GM12878 (cell line): ENCODE measurements around the gene MLPH. TPM values are rescaled to one million over a fixed set of nuclear protein-coding genes. Genes with fewer than 3 reads are reported as not detected.

Source experiments
- ATAC-seq: fragments of 200-7000 bp; cut with Tn5 transposase; 3 replicates; pipeline ENCODE4 v1.9.1; 2020; ENCODE audit warnings: mild to moderate bottlenecking, moderate library complexity
- BruUV-seq: library from RNA; stranded (reverse); fragments of 400-500 nt; replicated peaks from 2 replicates; lab custom pipeline; 2021; lab: Mats Ljungman, UMichigan
- CTCF ChIA-PET: fragments of 300-600 bp; sonication (Branson Sonifier 250); formaldehyde crosslinking; extraction: SDS; loops from one replicate; lab custom pipeline; 2021; ENCODE audit warnings: inconsistent platforms; lab: Yijun Ruan, JAX
- POLR2A ChIA-PET: fragments of 350-600 bp; formaldehyde crosslinking; extraction: SDS; loops from one replicate; lab custom pipeline; 2021; ENCODE audit warnings: inconsistent platforms; lab: Charles Lee
- RAD21 ChIA-PET: fragments of 300-600 bp; sonication (Branson Sonifier 250); formaldehyde crosslinking; loops from one replicate; lab custom pipeline; 2023; ENCODE audit warnings: antibody characterized with exemption; ENCODE audit not compliant: unreplicated experiment; lab: Charles Lee
- SMC1A ChIA-PET: fragments of 300-600 bp; sonication (Branson Sonifier 250); formaldehyde crosslinking; loops from one replicate; lab custom pipeline; 2023; ENCODE audit not compliant: unreplicated experiment, uncharacterized antibody; lab: Charles Lee
- DNase-seq: peaks from one replicate; pipeline ENCODE4 v3.0.0-alpha.2; 2011; ENCODE audit warnings: low read depth, low spot score
- FAIRE-seq: peaks from 3 replicates; lab custom pipeline; 2011; peaks lifted over from hg19 to GRCh38; lab: Jason Lieb, UNC
- H2AFZ ChIP-seq: 2 replicates; pipeline ENCODE4 v1.6.0; 2011; ENCODE audit warnings: low read depth, low read length, control low read depth; ENCODE audit not compliant: control insufficient read depth
- H3K27ac ChIP-seq: 2 replicates; pipeline ENCODE4 v1.5.1; 2011; ENCODE audit warnings: control low read depth; ENCODE audit not compliant: control insufficient read depth, insufficient read depth
- H3K27me3 ChIP-seq, 2 experiments: replicated peaks in 1 of 2; 2 replicates each; pipeline versions ENCODE4 v1.6.0 to v1.6.1; 2011; ENCODE audit warnings: low read length in 1 of 2; ENCODE audit not compliant: control insufficient read depth in 2 of 2, insufficient read depth in 2 of 2
- H3K36me3 ChIP-seq, 2 experiments: 2 replicates each; pipeline ENCODE4 v1.5.1; 2011; ENCODE audit warnings: low read length in 1 of 2; ENCODE audit not compliant: control insufficient read depth in 2 of 2, insufficient read depth in 2 of 2
- H3K4me1 ChIP-seq: 2 replicates; pipeline ENCODE4 v1.6.1; 2011; ENCODE audit warnings: mild to moderate bottlenecking, low read length, moderate library complexity, mixed read lengths; ENCODE audit not compliant: control insufficient read depth, insufficient read depth
- H3K4me2 ChIP-seq: 2 replicates; pipeline ENCODE4 v1.6.0; 2011; ENCODE audit warnings: control low read depth; ENCODE audit not compliant: control insufficient read depth, insufficient read depth
- H3K4me3 ChIP-seq: fragments of 200-600 bp; sonication (generic); 2 replicates; pipeline ENCODE4 v1.5.1; 2016
- H3K79me2 ChIP-seq: 2 replicates; pipeline ENCODE4 v1.6.0; 2011; ENCODE audit warnings: low read length; ENCODE audit not compliant: control insufficient read depth, insufficient read depth
- H3K9ac ChIP-seq: 2 replicates; pipeline ENCODE4 v1.8.0; 2011; ENCODE audit warnings: low read length, control low read depth, mixed read lengths; ENCODE audit not compliant: control insufficient read depth, insufficient read depth
- H3K9me3 ChIP-seq: replicated peaks from 3 replicates; pipeline ENCODE4 v1.5.1; 2011; ENCODE audit warnings: mild to moderate bottlenecking, low read length; ENCODE audit not compliant: control insufficient read depth, insufficient read depth
- H4K20me1 ChIP-seq: 2 replicates; pipeline ENCODE4 v1.6.0; 2011; ENCODE audit not compliant: control insufficient read depth, insufficient read depth
- CBX3 ChIP-seq: fragments of 200-600 bp; sonication (generic); IDR thresholded peaks from 2 replicates; pipeline ENCODE4 v1.6.1; 2016; ENCODE audit warnings: low read depth, borderline replicate concordance
- CHD2 ChIP-seq: IDR thresholded peaks from 2 replicates; pipeline ENCODE4 v1.6.1; 2011; ENCODE audit warnings: low read depth, low read length, improper control_type of control experiment, borderline replicate concordance
- CHD4 ChIP-seq: fragments of 200-600 bp; sonication (generic); IDR thresholded peaks from 2 replicates; pipeline ENCODE4 v1.6.1; 2016; ENCODE audit warnings: mild to moderate bottlenecking
- DPF2 ChIP-seq: fragments of 450-650 bp; IDR thresholded peaks from 2 replicates; pipeline ENCODE4 v1.6.1; 2017; ENCODE audit warnings: mild to moderate bottlenecking
- E2F8 ChIP-seq: fragments of 450-650 bp; IDR thresholded peaks from 2 replicates; pipeline ENCODE4 v1.6.1; 2018; ENCODE audit warnings: mild to moderate bottlenecking, low read depth, moderate library complexity; ENCODE audit not compliant: partially characterized antibody
- EED ChIP-seq: sonication (generic); IDR thresholded peaks from 2 replicates; pipeline ENCODE4 v1.6.1; 2016; ENCODE audit warnings: antibody characterized with exemption, low read depth
- FOXK2 ChIP-seq: fragments of 450-650 bp; IDR thresholded peaks from 2 replicates; pipeline ENCODE4 v1.6.1; 2017; ENCODE audit warnings: mild to moderate bottlenecking, moderate library complexity
- KLF5 ChIP-seq: fragments of 450-650 bp; IDR thresholded peaks from 2 replicates; pipeline ENCODE4 v1.6.1; 2014; ENCODE audit warnings: mild to moderate bottlenecking; ENCODE audit not compliant: partially characterized antibody
- MTA2 ChIP-seq: fragments of 450-650 bp; IDR thresholded peaks from 2 replicates; pipeline ENCODE4 v1.6.1; 2016; ENCODE audit warnings: low read depth, mild to moderate bottlenecking, moderate library complexity
- NFIC ChIP-seq: IDR thresholded peaks from 2 replicates; pipeline ENCODE4 v1.6.1; 2012; ENCODE audit warnings: low read depth, mild to moderate bottlenecking, inconsistent platforms, low read length, moderate library complexity
- NKRF ChIP-seq: fragments of 450-650 bp; conservative IDR thresholded peaks from 2 replicates; pipeline ENCODE4 v1.6.1; 2017; ENCODE audit warnings: mild to moderate bottlenecking, moderate library complexity
- STAT3 ChIP-seq: IDR thresholded peaks from 2 replicates; pipeline ENCODE4 v1.6.1; 2011; ENCODE audit warnings: low read depth, low read length, improper control_type of control experiment
- USF1 ChIP-seq: IDR thresholded peaks from 2 replicates; pipeline ENCODE4 v1.6.1; 2011; ENCODE audit warnings: borderline replicate concordance, low read depth, mild to moderate bottlenecking, moderate library complexity, mixed read lengths, low read length; ENCODE audit not compliant: insufficient read depth; ENCODE audit errors: extremely low read length
- ZBED1 ChIP-seq: IDR thresholded peaks from 2 replicates; pipeline ENCODE4 v1.6.1; 2016; ENCODE audit warnings: borderline replicate concordance
- ZNF274 ChIP-seq: IDR thresholded peaks from one replicate; pipeline ENCODE4 v1.8.0; 2011; ENCODE audit not compliant: insufficient read length, insufficient read depth
- WGBS: methylation state at CpG from one replicate; pipeline ENCODE4 v1.1.6; 2016; ENCODE audit warnings: low lambda C conversion rate; ENCODE audit not compliant: insufficient replicate concordance, insufficient coverage; ENCODE audit errors: missing lambda C conversion rate; 5-methylcytosine and 5-hydroxymethylcytosine counted together
- in situ Hi-C: fragments of 300-500 bp; cut with MboI; formaldehyde crosslinking; loops from 9 replicates; pipeline ENCODE4 v1.14.3; 2018; ENCODE audit warnings: mixed read lengths
- intact Hi-C: fragments of 100-400 bp; cut with micrococcal nuclease; formaldehyde crosslinking; loops from one replicate; pipeline ENCODE4 v1.14.2; 2022; ENCODE audit not compliant: unreplicated experiment
- polyA plus RNA-seq, 11 experiments: library from polyadenylated mRNA; depleted of rRNA in 4 of 11; unstranded in 6 of 11; stranded (reverse) in 5 of 11; fragments of >200 nt; fragmentation: Nextera tagmentation in 4 of 11; fragmentation: Illumina TruSeq in 1 of 11; extraction: Ambion mirVana in 4 of 11; extraction: Trizol in 1 of 11; gene quantifications; 1 replicate in 1 of 11; 2 replicates in 10 of 11; pipeline versions ENCODE4 v1.2.1 to v1.2.3, GENCODE V29; 2011 to 2016; ENCODE audit warnings: inconsistent platforms in 2 of 11, missing spikeins in 2 of 11, low read depth in 1 of 11
- total RNA-seq, 4 experiments: library from RNA; depleted of rRNA in 3 of 4; stranded (reverse); fragments of >200 nt in 3 of 4; fragmentation: Illumina TruSeq in 1 of 4; extraction: Trizol in 1 of 4; gene quantifications; 2 replicates each; pipeline versions ENCODE4 v1.2.1 to v1.2.3, GENCODE V29; 2013 to 2021

The MLPH gene
- total and polyA plus RNA-seq, 10 of the 15 experiments (the other 5 are each of a cell fraction or from before 2014, with no cell fraction given): 0.16 to 0.85 TPM; not detected in 8

- no peak for TF ChIP-seq NKRF
- no peak for TF ChIP-seq E2F8
- TF ChIP-seq NFIC: no peak
Measured at GRCh38 chr2:237444071-237444470, 43.0 kb upstream of the MLPH start (continued).

- Histone ChIP-seq H3K4me1 (peaks cover 8% of the 10 kb centered on the region), H3K27ac (no peak overlapping the region), H2AFZ (no peak overlapping the region), H3K9ac (no peak overlapping the region), H4K20me1 (no peaks in the 10 kb centered on the region), H3K36me3 (no peaks in the 10 kb centered on the region), H3K27me3 (no peaks in the 10 kb centered on the region), H3K9me3 (no peaks in the 10 kb centered on the region; the same call in 2 of the 3 replicates), H3K4me3 (no peak overlapping the region), H3K4me2 (no peak overlapping the region), H3K79me2 (no peaks in the 10 kb centered on the region)
- RAD21 ChIA-PET: no interaction called here
- in situ Hi-C loops: no loop called here
- no TSS peak for BruUV-seq
- POLR2A ChIA-PET: no interaction called here
- ATAC-seq (no peak), DNase-seq (no peak), FAIRE-seq (no peak)
- 63% methylated on average over 26 of the region's 26 CpGs for WGBS
- intact Hi-C loops: no loop called here
- CTCF ChIA-PET: no interaction called here
- SMC1A ChIA-PET: no interaction called here
- TF ChIP-seq KLF5 (no peak), FOXK2 (no peak), CBX3 (no peak), ZBED1 (no peak), STAT3 (no peak), EED (no peak), CHD2 (no peak), MTA2 (no peak), USF1 (no peak), CHD4 (no peak), DPF2 (no peak), ZNF274 (no peak)
Measured at GRCh38 chr2:237445611-237446337, 41.3 kb upstream of the MLPH start.
